ENCODE results near the gene OFD1.

The OFD1 gene

DNA sequence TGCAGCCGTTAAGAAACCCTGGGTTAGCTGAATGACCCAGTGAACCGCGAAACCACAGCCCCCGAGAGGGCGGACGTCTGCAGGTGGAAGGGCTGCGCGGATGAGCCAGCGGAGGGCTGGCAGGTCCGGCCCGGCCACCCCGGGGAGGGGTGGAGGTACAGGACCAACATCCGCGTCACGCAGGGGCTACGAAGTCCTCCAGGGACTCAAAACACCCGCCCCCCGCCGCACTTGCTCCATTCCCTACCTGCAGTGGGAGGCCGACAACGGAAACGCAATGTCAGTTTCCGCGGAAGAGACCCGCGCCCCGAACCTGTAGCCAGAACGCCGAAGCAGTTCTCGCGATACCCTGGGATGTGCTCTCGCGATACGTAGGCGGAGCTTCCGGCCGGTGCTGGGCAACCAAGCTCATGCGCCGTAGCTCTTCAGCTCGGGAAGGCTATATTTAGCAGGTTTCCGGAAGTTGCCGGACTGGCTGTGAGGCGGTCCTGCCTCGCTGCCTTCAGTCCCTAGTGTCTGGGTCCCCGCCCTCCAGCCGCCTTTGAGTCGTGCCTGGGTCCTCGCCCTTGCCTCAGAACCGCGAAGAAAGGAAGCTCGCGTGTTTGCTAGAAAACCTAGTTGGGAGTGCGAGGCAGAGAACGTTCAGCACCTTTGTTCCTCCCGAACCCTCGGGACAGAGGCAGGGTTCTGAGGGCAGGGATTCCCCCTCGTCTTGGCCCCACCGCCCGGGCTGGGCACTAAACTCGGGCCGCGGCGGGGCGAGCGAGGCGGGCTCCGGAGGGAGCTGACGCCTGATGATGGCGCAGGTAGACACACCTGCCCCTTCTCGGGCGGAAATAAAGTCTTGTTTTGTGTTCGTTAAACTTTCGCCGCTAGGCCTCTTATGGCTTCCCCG lies at the start of gene OFD1, which contains the start of gene TRAPPC2 (continued):
- TF ChIP-seq SALL2 (tag by site-specific recombination; IDR thresholded peaks at IDR 0.05; ENCODE audit: borderline replicate concordance) (no peak), SCRT1 (tag by site-specific recombination; IDR thresholded peaks at IDR 0.05; ENCODE audit: borderline replicate concordance) (peak; percentile 91), HOXC10 (CRISPR knock-in tag; IDR thresholded peaks at IDR 0.05) (no peak), KLF1 (tag by site-specific recombination; IDR thresholded peaks at IDR 0.05) (peak; percentile 38), ZNF571 (tag by site-specific recombination; IDR thresholded peaks at IDR 0.05) (no peak), ZNF416 (tag by site-specific recombination; IDR thresholded peaks at IDR 0.05) (no peak), ZNF266 (tag by site-specific recombination; IDR thresholded peaks at IDR 0.05; ENCODE audit: low read depth) (no peak), ZNF792 (tag by site-specific recombination; IDR thresholded peaks at IDR 0.05) (no peak), ZNF426 (tag by site-specific recombination; IDR thresholded peaks at IDR 0.05) (no peak), ZNF138 (tag by site-specific recombination; IDR thresholded peaks at IDR 0.05; ENCODE audit: borderline replicate concordance) (no peak), ZNF394 (tag by site-specific recombination; IDR thresholded peaks at IDR 0.05; ENCODE audit: borderline replicate concordance) (no peak), ZNF768 (tag by site-specific recombination; IDR thresholded peaks at IDR 0.05) (no peak), ZNF670 (tag by site-specific recombination; IDR thresholded peaks at IDR 0.05; ENCODE audit: low read depth) (no peak), ZNF658 (tag by site-specific recombination; IDR thresholded peaks at IDR 0.05) (no peak), ZBTB20 (tag by site-specific recombination; IDR thresholded peaks at IDR 0.05) (peak; percentile 81; the same call in 1 of the 2 replicates), KLF10 (tag by site-specific recombination; IDR thresholded peaks at IDR 0.05) (0 out of 2 replicates have a peak, but pooled peaks have one; percentile 34), ZNF335 (tag by site-specific recombination; conservative IDR thresholded peaks at IDR 0.05) (peak; percentile 71), ZNF473 (tag by site-specific recombination; IDR thresholded peaks at IDR 0.05) (no peak), ZNF184 (tag by site-specific recombination; IDR thresholded peaks at IDR 0.05) (0 out of 2 replicates have a peak, but pooled peaks have one; percentile 13), ZBTB8A (tag by site-specific recombination; IDR thresholded peaks at IDR 0.05) (peak; percentile 95), BCL11B (tag by site-specific recombination; IDR thresholded peaks at IDR 0.05; ENCODE audit: low read depth) (no peak), MYNN (tag by site-specific recombination; IDR thresholded peaks at IDR 0.05; ENCODE audit: borderline replicate concordance) (no peak), ZNF274 (IDR thresholded peaks at IDR 0.05; ENCODE audit: low read length) (no peak), ZNF274 (tag by site-specific recombination; IDR thresholded peaks at IDR 0.05; ENCODE audit: borderline replicate concordance) (no peak), ZNF16 (tag by site-specific recombination; IDR thresholded peaks at IDR 0.05; ENCODE audit: low read depth) (no peak; the same call in 1 of the 2 replicates), ZBTB21 (tag by site-specific recombination; IDR thresholded peaks at IDR 0.05) (no peak), ZNF561 (tag by site-specific recombination; IDR thresholded peaks at IDR 0.05; ENCODE audit: borderline replicate concordance) (peak; percentile 32), ZNF548 (tag by site-specific recombination; IDR thresholded peaks at IDR 0.05) (no peak), ZNF37A (tag by site-specific recombination; IDR thresholded peaks at IDR 0.05) (no peak)
- TF ChIP-seq, protein P1, sequence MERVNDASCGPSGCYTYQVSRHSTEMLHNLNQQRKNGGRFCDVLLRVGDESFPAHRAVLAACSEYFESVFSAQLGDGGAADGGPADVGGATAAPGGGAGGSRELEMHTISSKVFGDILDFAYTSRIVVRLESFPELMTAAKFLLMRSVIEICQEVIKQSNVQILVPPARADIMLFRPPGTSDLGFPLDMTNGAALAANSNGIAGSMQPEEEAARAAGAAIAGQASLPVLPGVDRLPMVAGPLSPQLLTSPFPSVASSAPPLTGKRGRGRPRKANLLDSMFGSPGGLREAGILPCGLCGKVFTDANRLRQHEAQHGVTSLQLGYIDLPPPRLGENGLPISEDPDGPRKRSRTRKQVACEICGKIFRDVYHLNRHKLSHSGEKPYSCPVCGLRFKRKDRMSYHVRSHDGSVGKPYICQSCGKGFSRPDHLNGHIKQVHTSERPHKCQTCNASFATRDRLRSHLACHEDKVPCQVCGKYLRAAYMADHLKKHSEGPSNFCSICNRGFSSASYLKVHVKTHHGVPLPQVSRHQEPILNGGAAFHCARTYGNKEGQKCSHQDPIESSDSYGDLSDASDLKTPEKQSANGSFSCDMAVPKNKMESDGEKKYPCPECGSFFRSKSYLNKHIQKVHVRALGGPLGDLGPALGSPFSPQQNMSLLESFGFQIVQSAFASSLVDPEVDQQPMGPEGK (tag by site-specific recombination; IDR thresholded peaks at IDR 0.05), result peak; percentile 53
- TF ChIP-seq, protein P2, sequence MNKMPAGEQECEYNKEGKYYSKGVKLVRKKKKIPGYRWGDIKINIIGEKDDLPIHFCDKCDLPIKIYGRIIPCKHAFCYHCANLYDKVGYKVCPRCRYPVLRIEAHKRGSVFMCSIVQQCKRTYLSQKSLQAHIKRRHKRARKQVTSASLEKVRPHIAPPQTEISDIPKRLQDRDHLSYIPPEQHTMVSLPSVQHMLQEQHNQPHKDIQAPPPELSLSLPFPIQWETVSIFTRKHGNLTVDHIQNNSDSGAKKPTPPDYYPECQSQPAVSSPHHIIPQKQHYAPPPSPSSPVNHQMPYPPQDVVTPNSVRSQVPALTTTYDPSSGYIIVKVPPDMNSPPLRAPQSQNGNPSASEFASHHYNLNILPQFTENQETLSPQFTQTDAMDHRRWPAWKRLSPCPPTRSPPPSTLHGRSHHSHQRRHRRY (tag by site-specific recombination; IDR thresholded peaks at IDR 0.05), result no peak
- TF ChIP-seq, protein P3, sequence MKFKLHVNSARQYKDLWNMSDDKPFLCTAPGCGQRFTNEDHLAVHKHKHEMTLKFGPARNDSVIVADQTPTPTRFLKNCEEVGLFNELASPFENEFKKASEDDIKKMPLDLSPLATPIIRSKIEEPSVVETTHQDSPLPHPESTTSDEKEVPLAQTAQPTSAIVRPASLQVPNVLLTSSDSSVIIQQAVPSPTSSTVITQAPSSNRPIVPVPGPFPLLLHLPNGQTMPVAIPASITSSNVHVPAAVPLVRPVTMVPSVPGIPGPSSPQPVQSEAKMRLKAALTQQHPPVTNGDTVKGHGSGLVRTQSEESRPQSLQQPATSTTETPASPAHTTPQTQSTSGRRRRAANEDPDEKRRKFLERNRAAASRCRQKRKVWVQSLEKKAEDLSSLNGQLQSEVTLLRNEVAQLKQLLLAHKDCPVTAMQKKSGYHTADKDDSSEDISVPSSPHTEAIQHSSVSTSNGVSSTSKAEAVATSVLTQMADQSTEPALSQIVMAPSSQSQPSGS (tag by site-specific recombination; IDR thresholded peaks at IDR 0.05; ENCODE audit: low read depth), result no peak
- TF ChIP-seq, protein P4, sequence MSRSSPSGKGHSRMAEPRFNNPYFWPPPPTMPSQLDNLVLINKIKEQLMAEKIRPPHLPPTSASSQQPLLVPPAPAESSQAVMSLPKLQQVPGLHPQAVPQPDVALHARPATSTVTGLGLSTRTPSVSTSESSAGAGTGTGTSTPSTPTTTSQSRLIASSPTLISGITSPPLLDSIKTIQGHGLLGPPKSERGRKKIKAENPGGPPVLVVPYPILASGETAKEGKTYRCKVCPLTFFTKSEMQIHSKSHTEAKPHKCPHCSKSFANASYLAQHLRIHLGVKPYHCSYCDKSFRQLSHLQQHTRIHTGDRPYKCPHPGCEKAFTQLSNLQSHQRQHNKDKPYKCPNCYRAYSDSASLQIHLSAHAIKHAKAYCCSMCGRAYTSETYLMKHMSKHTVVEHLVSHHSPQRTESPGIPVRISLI (tag by site-specific recombination; IDR thresholded peaks at IDR 0.05), result no peak
